HG02938 (cell line): Measurements from ENCODE around the gene HESX1.

Source experiments
- ATAC-seq: cut with Tn5 transposase; IDR thresholded peaks from one replicate; pipeline ENCODE4 v1.9.1; 2021; ENCODE audit warnings: mild to moderate bottlenecking, moderate library complexity; ENCODE audit not compliant: unreplicated experiment

Gene HESX1

DNA sequence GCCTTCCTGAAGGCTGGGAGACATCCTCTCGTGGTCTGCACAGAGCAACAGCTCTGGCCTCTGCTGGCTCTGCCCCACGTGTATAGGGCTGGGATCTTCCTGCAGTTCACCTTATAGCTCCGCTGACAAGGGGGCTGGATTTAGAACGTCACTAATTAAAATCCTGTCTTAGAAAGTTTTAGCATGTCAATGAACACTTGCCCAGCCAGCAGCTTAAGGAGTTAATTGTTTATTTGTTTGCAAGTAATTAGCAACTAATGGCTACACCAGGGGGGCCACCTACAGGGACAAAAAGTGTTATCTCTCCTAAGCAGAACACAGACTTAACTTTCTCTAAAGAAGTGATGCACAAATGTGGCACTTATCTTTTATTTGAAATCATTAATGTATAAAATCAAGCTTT, at the start of gene HESX1:
Gene HESX1, minus strand, starts transcription at position 84 of the 403 bp plus-strand sequence. Its CDS starts 60 bp downstream, at position 24.
- ATAC-seq = no peak

DNA sequence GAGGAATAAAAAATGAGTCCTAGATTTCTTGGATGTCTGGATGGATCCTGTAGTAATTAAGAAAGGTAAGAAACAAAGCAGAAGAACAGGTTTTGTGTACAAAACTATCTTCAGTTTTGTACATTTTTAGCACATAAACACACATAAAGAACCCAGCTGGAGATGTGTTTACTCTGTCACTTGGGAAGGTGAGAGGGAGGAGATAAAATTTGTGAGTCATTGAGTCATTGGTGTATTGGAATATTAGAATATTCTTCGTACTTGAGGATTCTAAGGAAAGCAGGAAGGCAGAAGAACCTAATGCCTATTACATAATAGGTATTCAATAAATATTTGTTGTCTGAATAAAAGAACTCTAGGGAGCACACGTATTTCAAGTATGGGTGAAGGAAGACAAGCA, 45.2 kb upstream of the HESX1 start:
- no peak for ATAC-seq

DNA sequence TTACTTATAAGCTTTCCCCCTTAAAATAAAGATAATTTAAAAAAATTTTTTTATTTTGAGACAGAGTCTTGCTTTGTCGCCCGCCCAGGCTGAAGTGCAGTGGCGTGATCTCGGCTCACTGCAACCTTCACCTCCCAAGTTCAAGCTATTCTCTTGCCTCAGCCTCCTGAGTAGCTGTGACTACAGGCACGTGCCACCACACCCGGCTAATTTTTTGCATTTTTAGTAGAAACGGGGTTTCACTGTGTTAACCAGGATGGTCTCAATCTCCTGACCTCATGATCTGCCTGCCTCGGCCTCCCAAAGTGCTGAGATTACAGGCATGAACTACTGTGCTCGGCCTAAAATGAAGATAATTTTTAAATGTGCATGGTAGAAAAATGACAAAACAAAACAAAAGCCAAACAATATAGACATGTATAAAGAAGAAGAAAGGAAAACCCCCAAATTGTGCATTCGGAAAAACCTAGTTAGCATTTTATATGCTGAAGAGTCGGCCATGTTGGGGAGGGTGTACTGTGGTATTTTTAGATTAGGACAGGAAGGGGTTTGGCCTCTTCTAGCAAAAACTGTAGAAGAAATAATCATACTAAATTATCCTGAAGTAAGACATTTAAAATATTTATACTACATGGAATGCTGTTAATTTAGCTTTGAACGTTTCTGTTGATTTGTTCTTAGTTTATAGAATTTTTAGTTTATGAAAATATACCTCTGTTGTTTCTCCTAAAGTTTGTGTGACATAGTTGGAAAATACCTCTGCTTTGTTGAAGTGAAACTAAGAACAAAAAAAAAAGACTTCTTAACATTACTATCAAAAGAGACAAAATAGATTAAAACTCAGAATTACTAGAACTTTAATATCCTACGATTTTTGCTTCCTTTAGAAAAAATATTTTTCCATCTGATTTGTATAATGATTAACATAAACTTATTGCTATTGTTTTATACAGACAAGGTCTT, 35.1 kb upstream of the HESX1 start:
- ATAC-seq = no peak

DNA sequence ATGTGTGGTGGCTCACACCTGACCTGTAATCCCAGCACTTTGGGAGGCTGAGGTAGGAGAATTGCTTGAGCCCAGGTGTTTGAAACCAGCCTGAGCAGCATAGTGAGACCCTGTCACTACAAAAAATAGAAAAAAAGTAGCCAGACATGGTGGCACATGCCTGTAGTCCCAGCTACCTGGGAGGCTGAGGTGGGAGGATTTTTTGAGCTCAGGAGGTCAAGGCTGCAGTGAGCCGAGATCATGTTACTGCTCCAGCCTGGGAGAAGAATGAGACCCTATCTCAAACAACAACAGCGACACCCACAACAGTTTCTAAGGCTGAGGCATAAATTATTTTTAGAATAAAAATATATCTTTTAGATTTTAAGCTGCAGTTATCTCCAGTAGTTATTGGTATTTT, 34.0 kb upstream of the HESX1 start:
- ATAC-seq = no peak

DNA sequence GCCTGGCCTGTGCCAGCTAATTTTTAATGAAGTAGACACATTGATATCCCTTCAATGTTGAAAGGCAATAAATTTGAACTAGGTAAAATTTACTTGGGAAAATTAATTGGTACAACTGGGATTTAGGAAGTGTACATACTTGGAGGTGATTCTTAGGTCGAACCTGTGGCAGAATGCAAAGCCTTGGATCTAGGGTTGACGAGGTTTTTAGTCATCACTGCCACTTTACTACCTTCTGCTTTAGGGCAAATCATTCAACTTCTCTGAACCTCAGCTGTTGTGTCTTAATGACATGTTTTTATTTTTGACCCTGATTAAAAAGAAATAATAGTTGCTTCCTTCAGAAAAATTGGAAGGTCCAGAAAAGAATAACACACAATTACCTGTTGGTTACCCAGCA, 30.2 kb upstream of the HESX1 start:
- no peak for ATAC-seq

DNA sequence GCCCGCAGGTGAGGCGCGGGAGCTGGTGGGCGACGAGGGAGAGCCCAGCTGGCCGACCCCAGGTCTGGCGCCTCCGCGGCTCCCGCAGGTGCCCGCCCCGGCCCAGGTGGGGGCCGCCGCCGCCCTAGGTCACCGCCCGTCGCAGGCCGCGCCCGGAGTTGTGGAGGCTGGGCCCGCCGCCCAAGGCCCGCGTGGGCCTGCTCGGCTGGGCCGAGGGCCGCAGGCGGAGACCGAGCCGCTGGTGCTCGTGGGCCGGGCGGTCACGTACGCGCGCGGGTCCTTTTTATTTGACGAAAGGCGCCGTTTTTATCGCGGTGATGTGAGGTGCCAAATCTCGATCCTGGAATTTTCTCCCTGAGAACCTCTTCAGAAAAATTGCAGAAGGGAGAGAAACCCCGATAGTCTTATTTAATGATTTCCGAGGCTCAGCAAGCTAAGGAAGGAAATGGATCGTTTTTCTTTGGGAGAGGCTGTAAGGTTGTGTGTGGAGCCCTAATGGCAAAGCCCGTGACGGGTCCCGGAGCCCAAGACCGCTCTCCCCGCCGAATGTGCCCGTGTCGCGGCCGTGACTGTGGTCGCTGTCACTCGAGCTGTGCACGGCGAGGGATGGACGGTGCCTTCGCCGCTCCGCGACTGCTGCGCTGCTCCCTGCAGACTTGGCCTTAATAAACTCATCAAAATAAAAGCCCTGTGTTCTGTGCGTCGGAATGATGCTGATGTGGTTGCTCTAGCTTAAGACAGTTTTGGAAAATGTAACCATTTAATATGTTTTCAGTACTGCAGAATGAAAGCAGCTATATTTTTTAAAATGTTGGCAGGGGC, 28.4 kb upstream of the HESX1 start:
- ATAC-seq = peak; percentile 31

DNA sequence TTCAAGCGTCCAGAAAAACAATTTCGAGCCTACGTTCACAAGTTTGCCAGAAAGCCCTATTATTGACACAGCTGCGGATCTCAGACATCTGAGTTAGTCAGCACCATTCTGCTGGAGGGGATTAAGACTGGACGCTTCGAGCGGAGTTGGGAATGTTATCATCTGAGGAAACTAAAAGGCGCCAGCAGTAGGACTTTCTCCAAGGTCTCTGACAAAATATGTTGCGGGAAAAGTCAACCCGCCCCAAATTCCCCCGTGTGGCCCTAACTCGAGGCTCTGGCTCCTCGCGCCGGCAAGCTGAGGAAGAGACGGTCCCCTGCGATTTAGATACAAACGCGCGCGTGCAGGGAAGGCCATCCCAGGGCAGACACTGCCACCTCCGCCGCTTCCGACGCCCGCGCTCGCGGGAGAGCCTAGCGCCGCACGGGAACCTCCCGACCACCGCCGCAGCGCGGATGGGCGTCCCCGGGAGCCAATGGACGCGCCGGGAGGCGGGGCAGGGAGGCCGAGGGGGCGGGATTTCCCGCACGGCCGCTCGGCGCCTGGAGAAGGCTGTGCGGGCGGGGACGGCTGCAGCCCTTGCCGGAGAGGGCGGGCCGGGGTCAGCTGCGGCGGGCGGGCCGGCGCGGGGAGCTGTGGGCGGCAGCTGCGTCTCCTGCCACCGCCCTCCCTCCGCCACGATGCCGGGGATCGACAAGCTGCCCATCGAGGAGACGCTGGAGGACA, 27.6 kb upstream of the HESX1 start, which contains the start of gene APPL1:
Gene APPL1, plus strand, starts transcription at position 526 of the 726 bp plus-strand sequence. Its CDS starts 155 bp downstream, at position 681.
- ATAC-seq = peak; percentile 80

DNA sequence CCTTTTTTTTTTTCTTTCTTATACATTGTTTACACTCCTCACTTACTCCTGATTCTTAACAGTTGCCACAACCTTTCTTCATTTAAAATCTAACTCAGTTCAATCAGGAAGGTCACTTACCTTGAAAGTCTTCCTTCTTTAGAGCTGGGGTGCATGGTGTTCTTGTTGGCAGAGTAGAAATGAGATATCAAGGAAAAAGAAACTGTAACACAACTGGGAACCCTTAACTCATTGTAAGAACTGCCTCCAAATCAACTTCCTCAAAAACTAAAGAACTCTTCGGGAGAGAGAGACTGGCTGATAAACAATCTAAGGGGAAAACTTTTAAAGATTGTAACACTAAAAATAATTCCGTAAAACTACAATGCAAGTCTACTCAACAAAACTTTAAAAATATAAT, 26.4 kb upstream of the HESX1 start:
- ATAC-seq = no peak

DNA sequence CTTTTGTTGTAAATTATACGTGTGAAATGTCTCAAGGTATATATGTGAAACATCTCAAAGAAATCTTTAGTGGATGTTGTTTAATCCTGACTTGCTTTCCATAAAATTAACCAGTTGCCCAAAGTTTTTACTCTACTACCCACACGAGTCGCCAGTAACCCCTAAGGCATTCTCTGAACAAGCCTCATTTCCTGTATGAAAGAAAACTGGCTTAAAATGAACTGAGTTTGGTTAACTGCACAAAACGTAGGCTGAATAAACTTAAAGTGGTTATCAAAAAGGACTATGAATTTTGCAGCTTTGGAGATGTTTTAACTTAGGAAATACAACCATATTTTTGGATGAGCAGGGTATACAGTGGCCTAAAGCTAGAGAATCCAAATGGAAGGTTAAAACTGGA, 25.1 kb upstream of the HESX1 start:
- ATAC-seq = no peak

DNA sequence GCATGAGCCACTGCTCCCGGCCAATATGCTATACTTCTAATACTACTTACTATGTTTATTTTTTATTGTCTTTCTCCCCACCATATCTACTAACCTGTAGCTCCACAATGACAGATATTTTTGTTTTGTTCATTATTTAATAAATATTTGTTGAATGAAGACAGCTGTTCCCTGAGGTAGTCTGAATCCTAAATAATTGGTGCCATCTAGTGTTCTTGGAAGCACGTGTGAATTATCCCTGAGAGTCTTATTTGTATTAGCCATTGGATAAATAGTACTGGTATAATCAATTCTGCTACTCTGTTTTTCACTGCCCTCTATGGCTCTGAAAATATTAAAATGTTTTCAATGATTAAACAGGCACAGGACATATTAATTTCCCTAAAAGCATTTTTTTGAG, 22.1 kb upstream of the HESX1 start:
- ATAC-seq = no peak

DNA sequence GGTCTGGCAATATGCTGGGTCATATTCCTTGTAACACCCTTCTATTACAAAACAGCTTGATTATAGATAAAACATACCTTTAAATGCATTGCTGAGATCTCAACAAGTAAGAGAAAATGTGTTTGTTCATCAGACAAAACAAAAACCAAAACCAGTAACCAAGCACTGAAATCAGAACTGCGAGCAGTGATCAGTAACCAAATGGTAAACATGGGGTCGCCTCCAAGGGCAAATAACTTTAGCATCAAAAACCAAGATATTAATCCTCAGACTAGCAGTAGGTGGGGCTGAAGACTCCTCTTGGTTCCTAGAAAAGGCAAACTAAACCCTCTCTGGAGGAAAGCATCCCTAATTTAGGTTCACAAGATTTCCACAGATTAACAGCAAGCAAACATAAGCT, 6.6 kb upstream of the HESX1 start:
- ATAC-seq = no peak

DNA sequence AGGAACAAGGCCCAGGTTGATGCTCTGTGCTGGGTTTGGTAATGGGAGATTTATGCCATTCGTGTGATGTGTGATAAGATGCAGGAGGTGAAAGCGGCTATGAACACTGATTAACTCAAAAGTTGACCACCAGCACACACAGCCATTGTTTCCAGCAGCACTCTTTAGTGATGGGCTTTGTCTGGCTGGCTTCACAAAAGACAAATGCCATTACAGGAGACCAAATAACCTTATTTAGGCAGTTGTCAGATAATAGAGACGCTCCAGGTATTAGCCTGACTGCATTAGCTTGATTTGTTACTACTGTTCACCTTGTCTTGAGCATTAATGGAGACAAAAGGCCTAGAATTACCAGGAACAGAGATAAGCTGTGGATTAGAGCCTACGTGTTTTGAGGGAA, 5.1 kb downstream of the HESX1 start:
- no peak for ATAC-seq

DNA sequence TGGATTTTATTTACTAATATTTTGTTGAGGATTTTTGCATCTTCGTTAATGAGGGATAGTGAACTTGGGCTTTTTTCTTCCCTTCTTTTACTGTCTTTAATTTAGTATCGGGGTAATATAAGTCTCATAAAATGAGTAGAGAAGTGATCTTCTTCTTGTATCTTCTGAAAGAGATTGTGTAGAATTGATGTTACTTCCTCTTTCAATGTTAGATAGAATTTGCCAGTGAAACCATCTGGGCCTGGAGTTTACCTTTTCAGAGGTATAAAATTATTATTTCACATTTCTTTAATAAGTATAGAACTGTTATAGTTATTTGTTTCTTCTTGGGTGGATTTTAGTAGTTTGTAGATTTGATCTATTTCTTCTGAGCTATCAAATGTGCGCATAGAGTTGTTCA, 7.8 kb downstream of the HESX1 start:
- ATAC-seq = no peak

DNA sequence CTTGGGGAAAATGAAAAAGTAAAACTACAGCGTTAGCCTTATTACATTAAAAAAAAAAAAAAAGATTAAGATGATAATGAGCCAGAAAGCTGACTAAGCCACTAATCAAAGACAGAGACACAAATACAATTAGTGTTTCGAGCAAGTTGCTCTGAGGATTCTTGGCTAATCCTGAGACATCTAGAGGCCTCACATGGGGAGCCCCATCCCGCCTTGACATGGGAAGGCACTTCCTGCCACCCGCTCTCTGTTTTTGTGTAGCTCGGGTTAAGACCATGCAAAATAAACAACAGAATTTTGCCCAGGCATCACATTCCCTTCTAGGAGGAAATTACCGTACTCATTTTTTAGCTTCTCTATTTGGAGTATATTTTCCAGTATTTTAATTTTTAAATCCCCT, 15.3 kb downstream of the HESX1 start:
- ATAC-seq = no peak

DNA sequence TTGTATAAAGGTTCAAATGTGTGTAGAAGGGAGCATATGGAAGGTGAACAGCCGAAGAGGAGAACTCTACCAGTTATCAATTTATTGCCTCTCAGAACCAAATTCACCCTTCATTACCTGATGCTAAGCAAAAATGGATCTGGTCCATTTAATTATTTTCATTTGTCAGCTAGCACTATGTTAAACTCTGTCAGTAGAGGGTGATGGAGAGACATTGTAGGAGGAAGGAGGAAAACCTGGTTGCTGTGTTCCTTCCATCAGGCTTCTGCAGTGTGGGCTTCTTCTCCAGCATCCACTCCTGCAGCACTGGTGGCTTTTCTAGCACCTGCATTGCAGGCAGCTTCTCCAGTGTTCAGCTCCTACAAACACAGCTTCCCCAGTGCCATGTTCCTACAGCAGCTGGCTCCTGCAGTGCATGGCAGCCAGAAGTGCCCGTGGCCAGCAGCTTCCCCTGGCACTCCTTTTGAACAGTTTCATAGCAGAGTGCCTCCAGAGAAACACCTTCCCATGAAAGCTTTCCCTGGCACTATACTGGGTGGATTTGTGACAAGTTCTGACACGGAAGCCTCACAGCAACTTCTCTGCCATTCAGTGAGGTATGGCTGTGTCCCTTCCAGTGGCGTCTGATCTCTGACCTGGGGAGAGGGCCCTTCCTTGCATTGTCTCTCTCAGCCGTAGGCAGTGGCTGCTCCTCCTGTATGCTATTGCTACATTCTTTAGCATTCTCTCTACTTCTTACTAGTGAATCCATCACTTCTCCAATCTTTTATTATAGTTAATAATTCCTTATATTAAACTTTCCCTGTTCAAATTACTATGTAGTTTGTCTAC, 20.0 kb downstream of the HESX1 start:
- no peak for ATAC-seq

DNA sequence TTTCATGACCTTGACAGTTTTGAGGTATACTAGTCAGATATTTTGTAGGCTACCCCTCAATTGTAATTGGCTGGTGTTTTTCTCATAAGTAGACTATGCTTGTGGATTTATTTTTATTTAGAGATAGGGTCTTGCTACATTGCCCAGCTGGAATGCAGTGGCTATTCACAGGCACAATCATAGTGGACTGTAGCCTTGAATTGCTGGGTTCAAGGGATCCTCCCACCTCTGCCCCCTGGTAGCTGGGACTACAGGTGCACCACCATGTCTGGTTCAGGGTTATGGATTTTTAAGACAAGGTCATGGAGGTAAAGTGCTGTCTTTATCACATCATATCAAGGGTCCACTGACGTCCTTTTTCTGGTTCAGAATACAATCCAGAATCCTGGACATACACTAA, 23.7 kb downstream of the HESX1 start:
- no peak for ATAC-seq

DNA sequence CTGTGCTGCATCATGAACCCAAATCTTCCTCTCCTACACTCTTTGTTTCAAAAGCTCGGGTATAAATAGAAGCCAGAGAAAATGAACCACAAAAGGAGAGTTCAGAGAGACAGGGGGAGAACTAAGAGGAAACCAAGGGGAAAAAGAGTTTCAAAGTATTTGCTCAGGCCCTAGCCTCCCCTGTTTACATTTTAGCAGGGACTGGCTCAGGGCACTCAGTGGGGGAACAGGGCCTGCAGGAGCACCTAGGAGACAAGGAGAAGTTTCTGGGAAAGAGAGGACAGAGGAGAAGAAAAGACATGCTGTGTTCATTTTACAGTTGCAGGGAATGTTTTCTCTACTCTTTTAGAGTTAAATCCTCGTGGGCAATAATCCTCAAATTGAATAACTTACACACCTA, 26.1 kb downstream of the HESX1 start:
- no peak for ATAC-seq

DNA sequence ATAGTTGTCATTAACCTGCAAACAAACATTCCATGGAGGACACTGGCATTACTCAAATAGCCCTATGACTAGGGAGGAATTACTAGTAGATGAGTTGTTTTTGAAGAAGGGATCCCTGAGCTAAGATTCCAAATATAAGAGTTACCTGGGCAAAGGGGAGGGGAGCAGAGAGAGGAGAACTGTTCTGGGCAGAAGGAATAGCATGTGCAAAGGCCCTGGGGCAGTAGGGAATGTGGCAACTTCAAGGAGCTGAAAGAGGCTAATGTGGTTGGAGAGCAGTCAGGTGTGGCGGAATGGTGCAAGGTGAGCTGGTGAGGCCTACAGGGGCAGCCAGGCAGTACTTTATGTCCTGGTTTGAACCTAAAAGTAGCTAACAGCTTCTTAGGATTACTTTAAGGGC, 28.8 kb downstream of the HESX1 start:
- no peak for ATAC-seq

DNA sequence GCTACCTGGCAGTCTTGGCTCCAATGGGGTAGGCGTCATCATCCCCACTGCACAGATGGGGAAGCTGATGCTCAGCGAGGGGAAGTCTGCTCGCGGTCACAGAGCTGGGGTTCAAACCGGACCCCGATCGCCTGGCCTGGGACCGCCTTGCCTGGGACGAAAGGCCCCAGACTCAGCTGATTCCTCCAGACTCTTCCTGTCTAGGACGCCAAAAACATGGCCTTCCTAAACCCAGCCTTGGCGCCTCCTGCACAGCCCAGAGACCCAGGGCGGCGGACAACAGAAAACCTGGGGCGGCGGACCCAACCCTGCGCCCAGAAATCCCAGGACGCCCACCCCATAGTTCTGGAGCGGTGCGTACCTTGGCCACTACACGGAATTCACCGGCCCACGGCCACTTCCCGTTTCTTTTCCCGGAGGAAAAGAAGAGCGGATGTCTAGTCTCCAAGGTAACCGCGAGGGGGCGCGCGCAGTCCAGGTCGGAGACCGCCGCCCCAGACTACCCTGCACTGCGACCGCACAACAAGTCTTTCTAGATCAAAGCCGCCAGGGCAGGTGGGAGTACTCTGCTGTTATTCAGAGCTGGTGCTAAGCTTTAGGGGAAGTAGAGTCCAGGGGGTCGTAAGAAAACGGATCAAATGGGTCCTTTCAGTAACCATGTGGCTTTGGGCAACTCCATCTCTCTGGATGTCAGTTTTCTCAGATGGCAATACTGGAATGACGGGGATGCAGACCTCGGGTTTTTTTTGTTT, 29.7 kb downstream of the HESX1 start:
- ATAC-seq = peak; percentile 53

DNA sequence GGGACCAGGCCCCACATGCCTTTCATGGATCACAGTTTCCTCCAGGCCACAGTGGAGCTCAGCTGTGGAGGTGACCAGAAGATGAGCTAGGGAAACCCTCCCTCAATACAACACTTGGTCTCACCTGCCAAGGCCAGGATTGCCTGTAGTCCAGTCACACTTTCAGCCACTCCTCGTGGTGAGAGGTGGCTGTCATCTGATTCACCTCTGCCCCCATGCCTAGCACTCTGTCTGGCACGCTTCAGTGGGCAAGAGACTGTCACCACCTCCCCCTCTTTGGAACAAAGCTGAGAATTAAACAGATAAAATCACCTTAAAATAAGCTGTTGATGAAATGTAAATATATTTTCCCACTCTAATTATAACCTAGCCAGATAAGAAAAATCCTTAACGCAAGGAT, 30.7 kb downstream of the HESX1 start:
- ATAC-seq = no peak
